ENCODE results near the gene ZFAND3.

Gene ZFAND3

DNA sequence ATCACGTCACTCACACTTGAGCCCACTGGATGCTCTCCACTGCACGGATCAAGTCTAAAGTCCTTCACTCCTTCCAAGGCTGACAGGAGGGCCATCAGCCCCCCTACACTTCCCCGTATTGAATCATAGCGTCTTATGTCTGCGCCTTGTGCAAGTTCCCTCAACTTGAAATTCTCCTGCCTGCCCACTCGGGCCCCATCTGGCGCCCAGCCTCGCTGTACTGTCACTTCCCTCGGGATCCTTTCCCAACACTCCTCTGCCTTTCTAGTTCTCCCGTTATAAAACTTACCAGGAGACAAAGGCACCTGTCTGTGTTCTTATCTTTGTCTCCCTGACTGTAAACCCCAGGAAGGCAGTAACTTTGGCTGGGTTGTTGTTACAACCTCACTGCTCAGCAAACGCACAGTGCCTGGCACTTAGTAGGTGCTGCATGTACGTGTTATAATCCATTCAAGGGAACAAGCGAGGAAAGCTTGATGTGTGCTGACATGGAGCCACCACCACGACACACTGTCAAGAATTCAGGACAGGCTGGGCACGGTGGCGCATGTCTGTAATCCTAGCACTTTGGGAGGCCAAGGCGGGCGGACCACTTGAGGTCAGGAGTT is 33.8 kb upstream of the ZFAND3 start:
- in situ Hi-C loops (cut with HindIII; ENCODE audit: low pct_unique_long_range_greater_than_20kb, low sequenced_read_pairs) = no loop called here
- no peak for TF ChIP-seq JUND (IDR thresholded peaks at IDR 0.05; ENCODE audit: low read depth)
- no peak for DNase-seq (ENCODE audit: low read depth in 1 of 2, low spot score in 1 of 2)

GRCh38 chr6:37787216-37787615 is 32.3 kb upstream of the ZFAND3 start:
- in situ Hi-C loops (cut with HindIII; ENCODE audit: low pct_unique_long_range_greater_than_20kb, low sequenced_read_pairs) = no loop called here
- TF ChIP-seq JUND (IDR thresholded peaks at IDR 0.05; ENCODE audit: low read depth) = no peak
- DNase-seq (ENCODE audit: low read depth in 1 of 2, low spot score in 1 of 2) = no peak

- in situ Hi-C loops (cut with HindIII; ENCODE audit: low pct_unique_long_range_greater_than_20kb, low sequenced_read_pairs) = no loop called here
- DNase-seq (ENCODE audit: low read depth in 1 of 2, low spot score in 1 of 2) = peak in 1 of 2 experiments; percentile 40
- TF ChIP-seq JUND (IDR thresholded peaks at IDR 0.05; ENCODE audit: low read depth) = no peak
Observed at GRCh38 chr6:37788259-37788658, 31.3 kb upstream of the ZFAND3 start.

GRCh38 chr6:37791156-37791919 is 28.2 kb upstream of the ZFAND3 start:
- peak; percentile 89 for TF ChIP-seq JUND (IDR thresholded peaks at IDR 0.05; ENCODE audit: low read depth)
- in situ Hi-C loops (cut with HindIII; ENCODE audit: low pct_unique_long_range_greater_than_20kb, low sequenced_read_pairs) = no loop called here
- peak; percentile 73 to 97 for DNase-seq (ENCODE audit: low read depth in 1 of 2, low spot score in 1 of 2)

DNA sequence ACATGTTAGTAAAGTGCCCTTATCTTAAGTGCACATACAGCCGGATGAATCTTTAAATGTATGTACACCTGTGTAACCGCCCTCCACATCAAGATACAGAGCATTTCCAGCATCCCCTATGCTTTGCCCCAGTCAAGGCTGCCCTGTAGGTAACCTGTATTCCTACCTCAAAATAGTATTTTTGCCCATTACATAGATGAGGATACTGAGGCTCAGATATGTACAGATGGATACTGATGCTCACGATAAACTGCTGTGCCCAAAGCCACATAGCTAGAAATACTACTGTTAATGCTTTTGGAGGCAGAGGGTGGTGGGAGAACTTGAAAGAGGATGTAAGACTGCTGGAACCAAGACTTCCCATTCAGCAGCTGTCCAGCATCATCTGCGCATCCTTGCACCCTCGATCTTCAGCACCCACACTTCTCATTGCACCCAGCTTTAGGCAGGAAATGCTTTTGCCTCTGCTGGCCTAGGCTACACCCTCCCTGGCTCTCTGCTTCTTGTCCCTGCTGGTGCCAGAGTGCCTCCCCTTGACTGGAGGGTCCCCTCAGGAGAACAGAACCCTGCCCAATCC is 27.0 kb upstream of the ZFAND3 start:
- in situ Hi-C loops (cut with HindIII; ENCODE audit: low pct_unique_long_range_greater_than_20kb, low sequenced_read_pairs) = no loop called here
- DNase-seq (ENCODE audit: low read depth in 1 of 2, low spot score in 1 of 2) = no peak
- TF ChIP-seq JUND (IDR thresholded peaks at IDR 0.05; ENCODE audit: low read depth) = no peak

DNA sequence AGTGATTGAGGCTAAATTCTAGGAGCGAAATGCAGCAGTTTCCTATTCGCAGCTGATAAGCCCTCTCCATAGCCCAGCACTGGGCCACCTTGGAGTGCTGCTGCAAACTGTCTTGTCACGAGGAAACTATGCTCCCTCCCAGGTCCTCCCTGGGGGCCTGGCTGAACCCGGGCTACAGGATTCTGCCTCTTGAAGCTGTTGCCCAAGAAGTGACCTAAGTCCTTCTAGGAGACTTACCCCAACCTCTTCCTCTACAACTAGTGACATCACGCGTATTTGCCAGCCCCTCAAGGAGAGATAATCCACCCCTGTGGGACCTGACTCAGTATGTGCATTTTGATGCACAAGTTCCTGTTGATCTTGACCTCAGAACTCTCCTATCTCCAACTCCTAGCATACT is 26.5 kb upstream of the ZFAND3 start:
- in situ Hi-C loops (cut with HindIII; ENCODE audit: low pct_unique_long_range_greater_than_20kb, low sequenced_read_pairs) = no loop called here
- TF ChIP-seq JUND (IDR thresholded peaks at IDR 0.05; ENCODE audit: low read depth) = no peak
- no peak for DNase-seq (ENCODE audit: low read depth in 1 of 2, low spot score in 1 of 2)

DNA sequence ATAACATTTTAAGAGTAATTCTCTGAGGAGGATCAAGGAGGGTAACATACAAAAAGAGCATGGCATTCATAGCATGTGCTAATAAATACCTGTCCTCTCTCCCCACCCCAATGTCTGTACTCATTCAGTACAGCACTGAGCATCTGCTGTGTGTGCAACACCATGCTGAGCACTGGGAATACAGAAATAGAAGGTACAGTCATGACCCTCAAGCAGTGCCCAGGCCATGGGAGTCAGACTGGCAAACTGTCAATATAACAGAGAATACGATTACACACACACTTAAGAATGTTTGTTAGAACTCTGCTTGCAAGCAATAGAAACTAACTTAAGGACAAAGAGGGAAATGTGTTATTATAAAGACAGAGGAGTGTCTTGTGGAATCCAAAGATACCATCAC is 24.7 kb upstream of the ZFAND3 start:
- in situ Hi-C loops (cut with HindIII; ENCODE audit: low pct_unique_long_range_greater_than_20kb, low sequenced_read_pairs) = no loop called here
- no peak for DNase-seq (ENCODE audit: low read depth in 1 of 2, low spot score in 1 of 2)
- TF ChIP-seq JUND (IDR thresholded peaks at IDR 0.05; ENCODE audit: low read depth) = no peak

DNA sequence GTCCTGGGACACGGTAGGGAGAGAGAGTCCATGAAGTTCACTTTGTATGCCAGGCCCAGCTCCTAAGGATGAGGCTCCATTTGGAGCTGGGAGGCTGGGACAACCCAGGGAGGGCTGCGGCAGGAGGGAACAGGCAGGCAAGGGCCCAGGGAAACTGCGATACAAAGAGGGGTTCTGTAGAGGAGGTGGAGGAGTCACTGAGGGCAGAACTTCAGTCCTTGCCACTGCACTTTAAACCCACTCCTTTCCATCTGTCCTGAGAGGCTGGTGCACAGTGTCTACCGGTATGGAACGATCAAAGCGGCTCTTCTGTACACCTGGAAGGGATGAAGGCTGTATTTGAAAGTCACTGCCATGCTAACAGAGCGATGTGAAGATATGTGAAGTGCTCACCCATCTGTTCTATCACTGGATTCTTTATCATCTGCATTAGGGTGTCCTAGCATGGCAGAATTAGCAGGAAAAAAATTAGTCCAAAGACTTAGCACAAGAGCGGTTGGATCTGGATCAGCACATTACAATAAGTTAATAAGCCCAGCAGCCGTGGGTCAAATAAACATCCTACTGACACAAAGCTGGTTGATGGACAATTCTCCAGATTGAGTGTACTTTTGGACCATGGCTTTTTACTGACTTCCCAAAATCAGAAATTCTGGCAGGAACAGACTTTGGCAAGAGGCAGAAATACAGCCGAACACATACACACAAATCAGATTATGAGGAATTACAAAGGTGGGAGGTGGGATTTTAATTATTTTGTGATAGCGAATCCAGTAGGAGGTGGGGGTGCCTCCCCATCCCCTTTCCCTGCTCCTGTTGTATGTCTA is 20.9 kb upstream of the ZFAND3 start:
- in situ Hi-C loops (cut with HindIII; ENCODE audit: low pct_unique_long_range_greater_than_20kb, low sequenced_read_pairs) = no loop called here
- DNase-seq (ENCODE audit: low read depth in 1 of 2, low spot score in 1 of 2) = no peak
- TF ChIP-seq JUND (IDR thresholded peaks at IDR 0.05; ENCODE audit: low read depth) = no peak

GRCh38 chr6:37799263-37799644 is 20.3 kb upstream of the ZFAND3 start:
- DNase-seq (ENCODE audit: low read depth in 1 of 2, low spot score in 1 of 2) = no peak
- no peak for TF ChIP-seq JUND (IDR thresholded peaks at IDR 0.05; ENCODE audit: low read depth)
- in situ Hi-C loops (cut with HindIII; ENCODE audit: low pct_unique_long_range_greater_than_20kb, low sequenced_read_pairs) = no loop called here

GRCh38 chr6:37800703-37801604 is 18.6 kb upstream of the ZFAND3 start:
- in situ Hi-C loops (cut with HindIII; ENCODE audit: low pct_unique_long_range_greater_than_20kb, low sequenced_read_pairs) = no loop called here
- DNase-seq (ENCODE audit: low read depth in 1 of 2, low spot score in 1 of 2) = no peak
- no peak for TF ChIP-seq JUND (IDR thresholded peaks at IDR 0.05; ENCODE audit: low read depth)

GRCh38 chr6:37801605-37801940 is 18.0 kb upstream of the ZFAND3 start:
- in situ Hi-C loops (cut with HindIII; ENCODE audit: low pct_unique_long_range_greater_than_20kb, low sequenced_read_pairs) = no loop called here

GRCh38 chr6:37802810-37803209 is 16.7 kb upstream of the ZFAND3 start:
- DNase-seq (ENCODE audit: low read depth in 1 of 2, low spot score in 1 of 2) = no peak
- in situ Hi-C loops (cut with HindIII; ENCODE audit: low pct_unique_long_range_greater_than_20kb, low sequenced_read_pairs) = no loop called here
- no peak for TF ChIP-seq JUND (IDR thresholded peaks at IDR 0.05; ENCODE audit: low read depth)

More at GRCh38 chr6:37801605-37801940, 18.0 kb upstream of the ZFAND3 start:
- TF ChIP-seq JUND (IDR thresholded peaks at IDR 0.05; ENCODE audit: low read depth) = no peak
- no peak for DNase-seq (ENCODE audit: low read depth in 1 of 2, low spot score in 1 of 2)

Measured in T47D (cell line).